Endothelial cell (in vitro differentiated cells): ENCODE data around the gene POLR3C. TPM values are rescaled to one million over a fixed set of nuclear protein-coding genes. Genes with fewer than 3 reads are reported as not detected.
A peak's percentile ranks its signal among the peaks of the same experiment; 100 is the strongest.

Experiments used
- DNase-seq: peaks from one replicate; pipeline ENCODE4 v3.0.0; 2021; ENCODE audit warnings: low spot score
- H3K27ac Mint-ChIP-seq: one replicate; pipeline ENCODE4 v1.8.0; 2021; ENCODE audit warnings: mixed read lengths, inconsistent platforms; ENCODE audit not compliant: unreplicated experiment
- H3K27me3 Mint-ChIP-seq: one replicate; pipeline ENCODE4 v1.8.0; 2021; ENCODE audit warnings: mild to moderate bottlenecking, moderate library complexity, mixed read lengths, inconsistent platforms; ENCODE audit not compliant: unreplicated experiment
- H3K36me3 Mint-ChIP-seq: one replicate; pipeline ENCODE4 v1.8.0; 2021; ENCODE audit warnings: mild to moderate bottlenecking, low read depth, mixed read lengths, inconsistent platforms; ENCODE audit not compliant: unreplicated experiment
- H3K4me1 Mint-ChIP-seq: one replicate; pipeline ENCODE4 v1.8.0; 2021; ENCODE audit warnings: mild to moderate bottlenecking, mixed read lengths, inconsistent platforms; ENCODE audit not compliant: unreplicated experiment
- H3K4me3 Mint-ChIP-seq: one replicate; pipeline ENCODE4 v1.8.0; 2021; ENCODE audit warnings: mild to moderate bottlenecking, mixed read lengths, inconsistent platforms; ENCODE audit not compliant: unreplicated experiment
- H3K9me3 Mint-ChIP-seq: one replicate; pipeline ENCODE4 v1.8.0; 2021; ENCODE audit warnings: mixed read lengths, inconsistent platforms; ENCODE audit not compliant: unreplicated experiment
- total RNA-seq: library from RNA; stranded (reverse); fragmentation: NEBNext Ultra II Directional; extraction: Animal tissue kit (Norgen Biotek cat#: 25700); gene quantifications from one replicate; pipeline ENCODE4 v1.2.1, GENCODE V29; 2021; ENCODE audit not compliant: unreplicated experiment
- TF ChIP-seq, protein P1 (sequence below): fragments of 200-600 bp; sonication (generic); IDR thresholded peaks from one replicate; pipeline ENCODE4 v1.5.0; 2021; ENCODE audit warnings: antibody characterized with exemption; ENCODE audit not compliant: unreplicated experiment

POLR3C gene
- total RNA-seq, 1 donor from 2014 or later, result 28.4 TPM

DNA sequence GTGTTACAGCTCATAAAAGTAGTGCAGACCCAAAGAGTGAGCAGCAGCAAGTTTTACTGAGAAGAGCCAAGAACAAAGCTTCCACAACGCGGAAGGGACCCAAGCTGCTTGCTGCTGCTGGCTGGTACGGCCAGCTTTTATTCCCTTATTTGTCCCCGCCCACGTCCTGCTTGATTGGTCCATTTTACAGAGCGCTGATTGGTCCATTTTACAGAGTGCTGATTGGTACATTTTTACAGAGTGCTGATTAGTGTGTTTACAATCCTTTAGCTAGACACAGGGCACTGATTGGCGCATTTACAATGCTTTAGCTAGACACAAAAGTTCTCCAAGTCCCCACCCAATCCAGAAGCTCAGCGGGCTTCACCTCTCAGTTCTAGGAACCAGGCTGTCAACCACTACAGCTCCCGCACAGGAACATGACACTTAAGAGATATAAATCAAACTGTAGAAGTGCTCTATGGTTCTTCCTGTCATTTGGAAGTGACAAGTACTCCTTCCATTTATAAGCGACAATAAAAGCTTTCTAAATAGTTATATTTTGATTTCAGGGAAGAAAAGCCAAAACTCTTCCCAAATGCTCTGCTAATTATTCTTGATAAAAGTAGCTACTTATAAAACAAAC is 28.6 kb upstream of the POLR3C start:
- H3K27ac Mint-ChIP-seq, result no peak overlapping the region

DNA sequence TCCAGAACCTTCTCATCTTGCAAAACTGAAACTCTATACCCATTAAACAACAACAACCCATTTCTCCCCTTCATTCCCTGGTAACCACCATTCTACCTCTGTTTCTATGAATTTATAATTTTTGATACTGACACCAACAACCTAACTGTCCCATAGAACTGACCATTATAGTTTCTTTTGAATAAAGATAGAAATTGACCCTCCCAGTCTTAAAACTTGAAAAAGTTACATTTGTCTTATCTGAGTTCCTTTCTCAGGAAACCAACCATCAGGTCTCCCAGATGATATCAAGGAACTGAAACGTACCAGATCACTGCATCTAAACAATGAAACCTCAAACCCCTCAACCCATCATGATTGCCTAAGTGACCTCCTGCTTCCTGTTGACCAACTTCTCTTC is 27.2 kb upstream of the POLR3C start:
- DNase-seq, result no peak
- Mint-ChIP-seq H3K36me3 (peaks cover 40% of the 10 kb centered on the region), H3K4me1 (peaks cover under 1% of the 10 kb centered on the region), H3K4me3 (peak overlapping the region; percentile 76), H3K27ac (no peak overlapping the region), H3K9me3 (peaks cover 9% of the 10 kb centered on the region), H3K27me3 (peaks cover 3% of the 10 kb centered on the region)
- TF ChIP-seq, protein P1, sequence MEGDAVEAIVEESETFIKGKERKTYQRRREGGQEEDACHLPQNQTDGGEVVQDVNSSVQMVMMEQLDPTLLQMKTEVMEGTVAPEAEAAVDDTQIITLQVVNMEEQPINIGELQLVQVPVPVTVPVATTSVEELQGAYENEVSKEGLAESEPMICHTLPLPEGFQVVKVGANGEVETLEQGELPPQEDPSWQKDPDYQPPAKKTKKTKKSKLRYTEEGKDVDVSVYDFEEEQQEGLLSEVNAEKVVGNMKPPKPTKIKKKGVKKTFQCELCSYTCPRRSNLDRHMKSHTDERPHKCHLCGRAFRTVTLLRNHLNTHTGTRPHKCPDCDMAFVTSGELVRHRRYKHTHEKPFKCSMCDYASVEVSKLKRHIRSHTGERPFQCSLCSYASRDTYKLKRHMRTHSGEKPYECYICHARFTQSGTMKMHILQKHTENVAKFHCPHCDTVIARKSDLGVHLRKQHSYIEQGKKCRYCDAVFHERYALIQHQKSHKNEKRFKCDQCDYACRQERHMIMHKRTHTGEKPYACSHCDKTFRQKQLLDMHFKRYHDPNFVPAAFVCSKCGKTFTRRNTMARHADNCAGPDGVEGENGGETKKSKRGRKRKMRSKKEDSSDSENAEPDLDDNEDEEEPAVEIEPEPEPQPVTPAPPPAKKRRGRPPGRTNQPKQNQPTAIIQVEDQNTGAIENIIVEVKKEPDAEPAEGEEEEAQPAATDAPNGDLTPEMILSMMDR, result no peak

More for the DNA sequence above, 28.6 kb upstream of the POLR3C start:
- Mint-ChIP-seq H3K4me3 (no peak overlapping the region), H3K27me3 (peaks cover 3% of the 10 kb centered on the region), H3K9me3 (peaks cover 9% of the 10 kb centered on the region), H3K4me1 (no peaks in the 10 kb centered on the region), H3K36me3 (peaks cover 37% of the 10 kb centered on the region)
- TF ChIP-seq, protein P1, result no peak
- no peak for DNase-seq

DNA sequence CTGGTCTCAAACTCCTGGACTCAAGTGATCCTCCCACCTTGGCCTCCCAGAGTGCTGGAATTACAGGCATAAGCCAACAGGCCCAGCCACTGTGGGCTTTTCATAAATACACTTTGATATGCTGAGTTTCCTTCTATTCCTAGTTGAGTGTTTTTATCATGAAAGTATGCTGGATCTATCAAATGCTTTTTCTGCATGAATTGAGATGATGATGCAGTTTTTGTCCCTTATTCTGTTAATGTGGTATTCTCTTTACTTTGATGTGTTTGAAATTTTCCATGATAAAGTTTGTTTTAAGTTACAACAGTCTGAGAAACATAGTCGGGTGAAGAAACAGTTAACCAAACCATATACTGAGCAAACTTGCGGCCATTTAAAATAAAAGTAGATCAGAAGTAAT is 24.2 kb upstream of the POLR3C start:
- DNase-seq, result no peak
- Mint-ChIP-seq H3K27me3 (no peaks in the 10 kb centered on the region), H3K36me3 (peaks cover 35% of the 10 kb centered on the region), H3K4me1 (peaks cover 12% of the 10 kb centered on the region), H3K4me3 (no peak overlapping the region), H3K27ac (no peak overlapping the region), H3K9me3 (peaks cover 9% of the 10 kb centered on the region)
- TF ChIP-seq, protein P1, result no peak

DNA sequence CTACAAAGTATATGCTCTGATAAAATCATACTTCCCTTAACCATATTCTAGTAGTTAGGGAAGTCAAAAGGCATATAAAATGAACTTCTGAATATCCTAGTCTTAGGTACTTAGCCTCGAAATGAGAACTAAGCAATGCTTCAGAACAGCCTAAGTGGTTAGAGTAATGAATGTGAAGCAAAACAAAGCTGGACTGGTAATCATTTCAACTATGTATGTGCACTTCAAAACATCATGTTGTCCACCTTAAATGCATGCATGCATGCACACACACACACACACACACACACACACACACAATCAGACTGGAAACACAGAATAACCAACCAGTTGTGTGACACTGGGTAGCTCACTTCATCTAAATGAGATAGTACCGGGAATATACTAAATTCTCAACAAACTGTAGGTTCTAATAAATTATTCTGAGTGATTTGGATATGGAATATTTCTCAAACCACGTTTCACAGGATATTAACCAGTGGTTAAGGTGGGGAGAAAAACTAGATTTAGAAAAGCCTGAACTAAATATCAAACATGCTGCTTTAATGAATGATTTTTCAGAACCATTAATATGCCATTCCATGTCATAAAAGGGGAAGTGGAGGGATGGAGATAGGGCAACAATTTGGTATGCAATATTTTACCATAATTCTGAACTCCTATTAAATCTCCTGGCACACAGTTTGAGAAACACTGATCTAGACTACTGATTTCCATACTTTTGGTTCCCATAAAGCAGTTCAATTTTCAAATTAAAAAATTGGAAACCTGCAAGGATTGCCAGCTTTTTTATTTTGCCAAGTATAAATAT is 19.6 kb upstream of the POLR3C start:
- Mint-ChIP-seq H3K4me3 (no peak overlapping the region), H3K9me3 (no peaks in the 10 kb centered on the region), H3K27me3 (no peaks in the 10 kb centered on the region), H3K36me3 (peaks cover 7% of the 10 kb centered on the region), H3K4me1 (peaks cover 12% of the 10 kb centered on the region), H3K27ac (no peak overlapping the region)
- TF ChIP-seq, protein P1, result no peak
- DNase-seq, result no peak

DNA sequence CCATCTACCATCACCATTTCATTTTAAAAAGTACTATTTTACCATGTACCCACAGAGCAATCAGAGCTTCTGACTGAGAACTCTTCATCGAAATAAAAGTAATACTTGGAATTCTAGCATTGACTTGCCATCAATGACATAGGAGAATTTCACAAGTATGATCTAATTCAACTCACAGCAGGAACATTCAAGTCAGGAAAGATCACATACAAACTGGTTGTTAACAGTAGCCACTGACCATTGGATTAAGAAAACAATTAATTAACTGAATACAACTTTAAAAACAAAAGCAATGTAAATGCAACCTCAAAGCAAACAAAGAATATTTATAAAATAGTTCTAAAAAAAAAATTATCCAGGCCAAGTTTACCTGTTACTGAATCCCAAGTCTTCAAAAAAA is 18.9 kb upstream of the POLR3C start:
- Mint-ChIP-seq H3K36me3 (peaks cover 4% of the 10 kb centered on the region), H3K27me3 (no peaks in the 10 kb centered on the region), H3K27ac (no peak overlapping the region), H3K4me1 (peaks cover 12% of the 10 kb centered on the region), H3K9me3 (no peaks in the 10 kb centered on the region), H3K4me3 (no peak overlapping the region)
- no peak for DNase-seq
- TF ChIP-seq, protein P1, result no peak
